Psoas muscle (tissue), 8 donors: ENCODE measurements around the gene C5orf15. TPM values are rescaled to one million over a fixed set of nuclear protein-coding genes. Genes with fewer than 3 reads are reported as not detected.

ENCODE experiments used
- ATAC-seq, 4 donors: fragments of 200-7000 bp; cut with Tn5 transposase; one replicate each; pipeline ENCODE4 v1.9.1; 2020; ENCODE audit warnings: moderate library complexity in 3 of 4, mild to moderate bottlenecking in 2 of 4
- DNase-seq, 2 donors: peaks; one replicate each; pipeline ENCODE4 v3.0.0-alpha.2; 2020
- H3K27ac ChIP-seq: fragments of 200-600 bp; one replicate; pipeline ENCODE4 v1.8.0; 2022
- H3K27me3 ChIP-seq, 3 donors: fragments of 200-600 bp in 1 of 3; one replicate each; pipeline versions ENCODE4 v1.6.1 to v1.8.0; 2013 to 2022; ENCODE audit warnings: low read length in 2 of 3, mild to moderate bottlenecking in 2 of 3, moderate library complexity in 1 of 3; ENCODE audit not compliant: insufficient read depth in 3 of 3
- H3K36me3 ChIP-seq, 2 donors: fragments of 200-600 bp in 1 of 2; one replicate each; pipeline versions ENCODE4 v1.6.1 to v1.8.0; 2013 to 2022; ENCODE audit warnings: low read depth in 1 of 2, mild to moderate bottlenecking in 1 of 2, moderate library complexity in 1 of 2; ENCODE audit not compliant: insufficient read depth in 1 of 2
- H3K4me1 ChIP-seq: fragments of 200-600 bp; one replicate; pipeline ENCODE4 v1.8.0; 2022
- H3K4me3 ChIP-seq: fragments of 200-600 bp; one replicate; pipeline ENCODE4 v1.8.0; 2022; ENCODE audit warnings: mild to moderate bottlenecking
- H3K9me3 ChIP-seq: fragments of 200-600 bp; one replicate; pipeline ENCODE4 v1.8.0; 2022
- CTCF ChIP-seq: fragments of 200-600 bp; IDR thresholded peaks from one replicate; pipeline ENCODE4 v1.8.0; 2022; ENCODE audit warnings: antibody characterized with exemption
- WGBS, 3 donors: extraction: QIAGEN DNeasy Blood & Tissue Kit; methylation state at CpG; one replicate each; pipeline versions ENCODE4 v1.1.6 to v1.1.7; 2013; 5-methylcytosine and 5-hydroxymethylcytosine counted together
- intact Hi-C, 2 donors: fragments of 100-400 bp; cut with DNase I; formaldehyde crosslinking; loops; one replicate each; pipeline versions ENCODE4 v1.11.0 to v1.14.2; 2022
- polyA plus RNA-seq, 3 donors: library from polyadenylated mRNA; stranded (reverse); fragments of 200-250 nt; gene quantifications; one replicate each; pipeline ENCODE4 v1.2.3, GENCODE V29; 2013
- total RNA-seq, 4 donors: library from RNA; stranded (reverse); fragmentation: NEBNext Ultra II Directional in 2 of 4; extraction: Animal tissue kit (Norgen Biotek cat#: 25700) in 2 of 4; gene quantifications; one replicate each; pipeline versions ENCODE4 v1.2.1 to v1.2.4, GENCODE V29; 2021 to 2023
- donor health status: healthy with polysubstance abuse.
- donor health status: DM: no; HTN: no; CAD: no; lungs with moderate emphysema.
- donor health status: Bipolar disorder and iron deficiency.
- donor health status: healthy.
- donor health status: DM: yes; HTN: yes; CAD: no.
- donor health status: DM: no; HTN: no; CAD: no.
- donor health status: DM: no; HTN: no; CAD: no.
- donor health status: DM: yes; HTN: yes; CAD: no.

The C5orf15 gene
- total and polyA plus RNA-seq, 7 donors: 12.7 to 29.8 (median 13.9) TPM

- H3K9me3 ChIP-seq: no peaks in the 10 kb centered on the region
- 85 to 92% (median 91%) methylated on average over 6 of the region's 6 CpGs for WGBS, 3 donors
- ATAC-seq (no peak), DNase-seq (no peak)
- intact Hi-C loops: no loop called here
- H3K4me1 ChIP-seq: no peaks in the 10 kb centered on the region
- H3K36me3 ChIP-seq: no peaks in the 10 kb centered on the region
- no peak for TF ChIP-seq CTCF
- no peak overlapping the region for H3K27ac ChIP-seq
- H3K27me3 ChIP-seq: no peaks in the 10 kb centered on the region
- H3K4me3 ChIP-seq: no peak overlapping the region
These were observed 51.5 kb downstream of the C5orf15 start for GRCh38 chr5:133916914-133917313.

- H3K4me3 ChIP-seq: no peak overlapping the region
- DNase-seq: no peak
- no peak overlapping the region for H3K27ac ChIP-seq
- intact Hi-C loops: no loop called here
- H3K36me3 ChIP-seq: no peaks in the 10 kb centered on the region
- no peaks in the 10 kb centered on the region for H3K9me3 ChIP-seq
- ATAC-seq: no peak
- no peaks in the 10 kb centered on the region for H3K4me1 ChIP-seq
- 57 to 86% (median 82%) methylated on average over 1 of the region's 1 CpG for WGBS, 3 donors
- TF ChIP-seq CTCF: no peak
- H3K27me3 ChIP-seq: no peaks in the 10 kb centered on the region
These were observed 51.9 kb downstream of the C5orf15 start for GRCh38 chr5:133916479-133916878.

- Histone ChIP-seq H3K36me3 (no peaks in the 10 kb centered on the region), H3K4me1 (no peaks in the 10 kb centered on the region), H3K27ac (no peak overlapping the region), H3K4me3 (no peak overlapping the region), H3K27me3 (no peaks in the 10 kb centered on the region), H3K9me3 (no peaks in the 10 kb centered on the region)
- intact Hi-C loops: no loop called here
- ATAC-seq (no peak), DNase-seq (no peak)
- no peak for TF ChIP-seq CTCF
- 87 to 92% (median 92%) methylated on average over 3 of the region's 3 CpGs for WGBS, 3 donors
These were observed 54.0 kb downstream of the C5orf15 start for GRCh38 chr5:133914434-133914833.

GRCh38 chr5:133913413-133914155 is 54.8 kb downstream of the C5orf15 start:
- H3K4me1 ChIP-seq: no peaks in the 10 kb centered on the region
- H3K4me3 ChIP-seq: no peak overlapping the region
- H3K27me3 ChIP-seq: no peaks in the 10 kb centered on the region
- no peaks in the 10 kb centered on the region for H3K36me3 ChIP-seq
- ATAC-seq (no peak), DNase-seq (no peak)
- H3K27ac ChIP-seq: no peak overlapping the region
- intact Hi-C loops: no loop called here
- TF ChIP-seq CTCF: no peak
- H3K9me3 ChIP-seq: no peaks in the 10 kb centered on the region
- WGBS, 3 donors: 78 to 80% (median 78%) methylated on average over 8 of the region's 8 CpGs

- no peak overlapping the region for H3K27ac ChIP-seq
- H3K9me3 ChIP-seq: no peaks in the 10 kb centered on the region
- H3K27me3 ChIP-seq: no peaks in the 10 kb centered on the region
- no peak overlapping the region for H3K4me3 ChIP-seq
- no peak for DNase-seq
- no peak for ATAC-seq
- TF ChIP-seq CTCF: no peak
- intact Hi-C loops: no loop called here
- H3K4me1 ChIP-seq: no peaks in the 10 kb centered on the region
- H3K36me3 ChIP-seq: no peaks in the 10 kb centered on the region
- WGBS, 3 donors: 72 to 84% (median 72%) methylated on average over 10 of the region's 10 CpGs
These were observed 55.5 kb downstream of the C5orf15 start for GRCh38 chr5:133912951-133913350.
